Stomach (tissue), 9 donors: Measurements from ENCODE around the gene COL1A1. TPM values are rescaled to one million over a fixed set of nuclear protein-coding genes. Genes with fewer than 3 reads are reported as not detected.
A peak's percentile ranks its signal among the peaks of the same experiment; 100 is the strongest.

ENCODE experiments used
- DNase-seq, 2 donors: peaks; one replicate each; pipeline versions ENCODE4 v3.0.0 to v3.0.0-alpha.2; 2013 to 2019
- H3K27ac ChIP-seq, 5 donors: fragments of 200-600 bp in 4 of 5; sonication (generic) in 4 of 5; one replicate each; pipeline ENCODE4 v1.5.1; 2013 to 2019; ENCODE audit warnings: mild to moderate bottlenecking in 1 of 5, moderate library complexity in 1 of 5
- H3K27me3 ChIP-seq, 3 donors: fragments of 200-600 bp; sonication (generic); one replicate each; pipeline ENCODE4 v1.5.1; 2017 to 2019; ENCODE audit warnings: mixed run types in 1 of 3
- H3K36me3 ChIP-seq, 4 donors: fragments of 200-600 bp; sonication (generic); 1 replicate in 3 of 4; 2 replicates in 1 of 4; pipeline ENCODE4 v1.5.1; 2016 to 2019
- H3K4me1 ChIP-seq, 4 donors: fragments of 200-600 bp; sonication (generic); one replicate each; pipeline ENCODE4 v1.5.1; 2016 to 2019
- H3K4me3 ChIP-seq, 4 donors: fragments of 200-600 bp; sonication (generic) in 3 of 4; one replicate each; pipeline ENCODE4 v1.5.1; 2016 to 2019; ENCODE audit warnings: mild to moderate bottlenecking in 1 of 4
- H3K9me3 ChIP-seq, 4 donors: fragments of 200-600 bp; sonication (generic); one replicate each; pipeline ENCODE4 v1.5.1; 2016 to 2019
- CTCF ChIP-seq, 7 experiments: fragments of 450-650 bp in 4 of 7; fragments of 200-600 bp in 3 of 7; sonication (generic) in 3 of 7; IDR thresholded peaks; one replicate each; pipeline ENCODE4 v1.5.1; 2016 to 2019; ENCODE audit warnings: antibody characterized with exemption in 7 of 7, control low read depth in 2 of 7, mild to moderate bottlenecking in 1 of 7
- EP300 ChIP-seq: sonication (generic); formaldehyde crosslinking; IDR thresholded peaks from one replicate; pipeline ENCODE4 v1.6.1; 2017; ENCODE audit warnings: antibody characterized with exemption
- POLR2A ChIP-seq, 4 donors: fragments of 450-650 bp; IDR thresholded peaks; one replicate each; pipeline ENCODE4 v1.6.1; 2016; ENCODE audit warnings: antibody characterized with exemption in 4 of 4, control low read depth in 2 of 4, mild to moderate bottlenecking in 1 of 4, moderate library complexity in 1 of 4
- POLR2AphosphoS5 ChIP-seq, 3 donors: sonication (generic); formaldehyde crosslinking; IDR thresholded peaks; one replicate each; pipeline ENCODE4 v1.6.1; 2016; ENCODE audit warnings: antibody characterized with exemption in 3 of 3
- WGBS, 5 donors: extraction: QIAGEN DNeasy Blood & Tissue Kit in 3 of 5; methylation state at CpG; one replicate each; pipeline versions ENCODE4 v1.1.5 to v1.1.7; 2013 to 2018; 5-methylcytosine and 5-hydroxymethylcytosine counted together
- intact Hi-C: fragments of 100-400 bp; cut with DNase I; formaldehyde crosslinking; loops from one replicate; pipeline ENCODE4 v1.15.1; 2023; ENCODE audit warnings: low total_unique reads
- polyA plus RNA-seq, 3 donors: library from polyadenylated mRNA; stranded (reverse); fragments of 200-250 nt; gene quantifications; one replicate each; pipeline ENCODE4 v1.2.3, GENCODE V29; 2013
- total RNA-seq, 5 donors: library from RNA; depleted of rRNA; stranded (reverse); fragments of >200 nt; gene quantifications; one replicate each; pipeline versions ENCODE4 v1.1.0 to v1.2.3, GENCODE V29; 2014 to 2016
- donor health status: healthy with polysubstance abuse.
- donor health status: Bipolar disorder and iron deficiency.
- donor health status: healthy.

COL1A1 gene
- total and polyA plus RNA-seq, 8 donors: 17.9 to 1,931 (median 142) TPM

- Histone ChIP-seq H3K4me3 (no peak overlapping the region), H3K27me3 (peaks cover 0 to 58% (median 8%) of the 10 kb centered on the region in 3 donors), H3K9me3 (no peaks in the 10 kb centered on the region), H3K27ac (peak overlapping the region in 4 of 5 donors; percentile 52 to 93 (median 88)), H3K4me1 (peaks cover 19 to 86% (median 52%) of the 10 kb centered on the region in 4 donors), H3K36me3 (no peaks in the 10 kb centered on the region)
- no peak for TF ChIP-seq CTCF (IDR thresholded peaks at IDR 0.05)
- no peak for TF ChIP-seq EP300
- TF ChIP-seq POLR2AphosphoS5 (IDR thresholded peaks at IDR 0.05): no peak
- TF ChIP-seq POLR2A (IDR thresholded peaks at IDR 0.05): no peak
- intact Hi-C loops: no loop called here
- DNase-seq: no peak
- 78 to 94% (median 93%) methylated on average over 8 of the region's 8 CpGs for WGBS, 5 donors
These were observed 6.5 kb upstream of the COL1A1 start for GRCh38 chr17:50207792-50208567.

- Histone ChIP-seq H3K36me3 (no peaks in the 10 kb centered on the region), H3K9me3 (no peaks in the 10 kb centered on the region), H3K27ac (peak overlapping the region in 4 of 5 donors; percentile 41 to 93 (median 54)), H3K27me3 (peaks cover 0 to 65% (median 8%) of the 10 kb centered on the region in 3 donors), H3K4me3 (no peak overlapping the region), H3K4me1 (peaks cover 19 to 81% (median 49%) of the 10 kb centered on the region in 4 donors)
- peak in 1 of 2 donors; percentile 16 for DNase-seq
- intact Hi-C loops: no loop called here
- WGBS, 5 donors: 49 to 67% (median 53%) methylated on average over 5 of the region's 5 CpGs
- no peak for TF ChIP-seq POLR2AphosphoS5 (IDR thresholded peaks at IDR 0.05)
- TF ChIP-seq CTCF (IDR thresholded peaks at IDR 0.05): no peak
- no peak for TF ChIP-seq POLR2A (IDR thresholded peaks at IDR 0.05)
- no peak for TF ChIP-seq EP300
These were observed 5.9 kb upstream of the COL1A1 start for GRCh38 chr17:50207315-50207714.

- Histone ChIP-seq H3K27ac (peak overlapping the region; percentile 7 to 93 (median 52)), H3K27me3 (peaks cover 0 to 70% (median 10%) of the 10 kb centered on the region in 3 donors), H3K4me1 (peaks cover 14 to 78% (median 45%) of the 10 kb centered on the region in 4 donors), H3K9me3 (no peaks in the 10 kb centered on the region), H3K36me3 (no peaks in the 10 kb centered on the region), H3K4me3 (no peak overlapping the region)
- intact Hi-C loops: no loop called here
- WGBS, 5 donors: 17 to 25% (median 21%) methylated on average over 18 of the region's 18 CpGs
- peak in 1 of 2 donors; percentile 87 for DNase-seq
- TF ChIP-seq POLR2AphosphoS5 (IDR thresholded peaks at IDR 0.05): no peak
- no peak for TF ChIP-seq EP300
- no peak for TF ChIP-seq CTCF (IDR thresholded peaks at IDR 0.05)
- TF ChIP-seq POLR2A (IDR thresholded peaks at IDR 0.05): no peak
These were observed 5.3 kb upstream of the COL1A1 start for GRCh38 chr17:50206604-50207293.

GRCh38 chr17:50205963-50206505, 4.6 kb upstream of the COL1A1 start:
- peaks cover 16 to 78% (median 41%) of the 10 kb centered on the region in 4 donors for H3K4me1 ChIP-seq
- intact Hi-C loops: no loop called here
- no peaks in the 10 kb centered on the region for H3K9me3 ChIP-seq
- no peak overlapping the region for H3K4me3 ChIP-seq
- WGBS, 5 donors: 79 to 88% (median 85%) methylated on average over 7 of the region's 7 CpGs
- no peak for TF ChIP-seq EP300
- TF ChIP-seq POLR2AphosphoS5 (IDR thresholded peaks at IDR 0.05): no peak
- TF ChIP-seq CTCF (IDR thresholded peaks at IDR 0.05): no peak
- TF ChIP-seq POLR2A (IDR thresholded peaks at IDR 0.05): no peak
- H3K36me3 ChIP-seq: no peaks in the 10 kb centered on the region
- DNase-seq: peak in 1 of 2 donors; percentile 11
- peaks cover 0 to 76% (median 17%) of the 10 kb centered on the region in 3 donors for H3K27me3 ChIP-seq
- H3K27ac ChIP-seq: peak overlapping the region in 4 of 5 donors; percentile 54 to 93 (median 90)
